Ascending aorta (tissue), 2 donors: ENCODE measurements around the gene MAP7D2. TPM values are rescaled to one million over a fixed set of nuclear protein-coding genes. Genes with fewer than 3 reads are reported as not detected.
A peak's percentile ranks its signal among the peaks of the same experiment; 100 is the strongest.
"Not testable (repeated sequence)": the region's sequence is repeated elsewhere in the genome, so short reads cannot be mapped to it uniquely, and the experiment has no call there.

Source experiments
- DNase-seq, 2 donors: peaks; one replicate each; pipeline ENCODE4 v3.0.0-alpha.2; 2019; ENCODE audit warnings: low spot score in 2 of 2
- H3K27ac ChIP-seq, 2 donors: fragments of 200-600 bp; sonication (generic); one replicate each; pipeline ENCODE4 v1.5.1; 2016 to 2017; ENCODE audit warnings: mild to moderate bottlenecking in 1 of 2
- H3K27me3 ChIP-seq: fragments of 200-600 bp; sonication (generic); one replicate; pipeline ENCODE4 v1.5.1; 2017
- H3K36me3 ChIP-seq, 2 donors: fragments of 200-600 bp; sonication (generic); one replicate each; pipeline ENCODE4 v1.5.1; 2016
- H3K4me1 ChIP-seq, 2 donors: fragments of 200-600 bp; sonication (generic); one replicate each; pipeline ENCODE4 v1.5.1; 2016 to 2017; ENCODE audit warnings: mild to moderate bottlenecking in 1 of 2
- H3K4me3 ChIP-seq, 2 donors: fragments of 200-600 bp; sonication (generic); one replicate each; pipeline ENCODE4 v1.5.1; 2016 to 2017; ENCODE audit warnings: mild to moderate bottlenecking in 1 of 2
- H3K9me3 ChIP-seq, 2 donors: fragments of 200-600 bp; sonication (generic); one replicate each; pipeline ENCODE4 v1.5.1; 2016
- intact Hi-C: fragments of 100-400 bp; cut with DNase I; formaldehyde crosslinking; loops from one replicate; pipeline ENCODE4 v1.15.1; 2023
- total RNA-seq: library from RNA; depleted of rRNA; stranded (reverse); fragments of >200 nt; gene quantifications from one replicate; pipeline ENCODE4 v1.1.0, GENCODE V29; 2016
- TF ChIP-seq, protein P1 (sequence below), 3 experiments: fragments of 200-600 bp in 2 of 3; fragments of 450-650 bp in 1 of 3; sonication (generic) in 2 of 3; IDR thresholded peaks; one replicate each; pipeline ENCODE4 v1.5.1; 2016 to 2019; ENCODE audit warnings: antibody characterized with exemption in 3 of 3, mild to moderate bottlenecking in 1 of 3, moderate library complexity in 1 of 3

The MAP7D2 gene
- total RNA-seq, 1 donor from 2014 or later = not detected

- TF ChIP-seq, protein P1, sequence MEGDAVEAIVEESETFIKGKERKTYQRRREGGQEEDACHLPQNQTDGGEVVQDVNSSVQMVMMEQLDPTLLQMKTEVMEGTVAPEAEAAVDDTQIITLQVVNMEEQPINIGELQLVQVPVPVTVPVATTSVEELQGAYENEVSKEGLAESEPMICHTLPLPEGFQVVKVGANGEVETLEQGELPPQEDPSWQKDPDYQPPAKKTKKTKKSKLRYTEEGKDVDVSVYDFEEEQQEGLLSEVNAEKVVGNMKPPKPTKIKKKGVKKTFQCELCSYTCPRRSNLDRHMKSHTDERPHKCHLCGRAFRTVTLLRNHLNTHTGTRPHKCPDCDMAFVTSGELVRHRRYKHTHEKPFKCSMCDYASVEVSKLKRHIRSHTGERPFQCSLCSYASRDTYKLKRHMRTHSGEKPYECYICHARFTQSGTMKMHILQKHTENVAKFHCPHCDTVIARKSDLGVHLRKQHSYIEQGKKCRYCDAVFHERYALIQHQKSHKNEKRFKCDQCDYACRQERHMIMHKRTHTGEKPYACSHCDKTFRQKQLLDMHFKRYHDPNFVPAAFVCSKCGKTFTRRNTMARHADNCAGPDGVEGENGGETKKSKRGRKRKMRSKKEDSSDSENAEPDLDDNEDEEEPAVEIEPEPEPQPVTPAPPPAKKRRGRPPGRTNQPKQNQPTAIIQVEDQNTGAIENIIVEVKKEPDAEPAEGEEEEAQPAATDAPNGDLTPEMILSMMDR (IDR thresholded peaks at IDR 0.05) = no peak
Measured at GRCh38 chrX:20128670-20129069, 12.0 kb upstream of the MAP7D2 start.

GRCh38 chrX:20127440-20127839 is 10.7 kb upstream of the MAP7D2 start:
- H3K4me1 ChIP-seq, DNase-seq, H3K9me3 ChIP-seq, H3K27me3 ChIP-seq, H3K27ac ChIP-seq, H3K4me3 ChIP-seq: not testable (repeated sequence)
- peaks cover 26 to 48% of the 10 kb centered on the region in 2 donors for H3K36me3 ChIP-seq
- intact Hi-C loops = loop anchor here (10.0 kb wide), 1 partner anchor 223 kb away; no protein-coding TSS in a partner anchor
- TF ChIP-seq, protein P1 (IDR thresholded peaks at IDR 0.05) = peak in 2 of 3 experiments; percentile 33 to 47

More at GRCh38 chrX:20128670-20129069, 12.0 kb upstream of the MAP7D2 start:
- Histone ChIP-seq H3K36me3 (peaks cover 37 to 60% of the 10 kb centered on the region in 2 donors), H3K4me3 (no peak overlapping the region), H3K4me1 (no peaks in the 10 kb centered on the region), H3K9me3 (no peaks in the 10 kb centered on the region), H3K27me3 (no peaks in the 10 kb centered on the region), H3K27ac (no peak overlapping the region)
- no peak for DNase-seq
- intact Hi-C loops = loop anchor here (10.0 kb wide), 1 partner anchor 224 kb away; no protein-coding TSS in a partner anchor

DNA sequence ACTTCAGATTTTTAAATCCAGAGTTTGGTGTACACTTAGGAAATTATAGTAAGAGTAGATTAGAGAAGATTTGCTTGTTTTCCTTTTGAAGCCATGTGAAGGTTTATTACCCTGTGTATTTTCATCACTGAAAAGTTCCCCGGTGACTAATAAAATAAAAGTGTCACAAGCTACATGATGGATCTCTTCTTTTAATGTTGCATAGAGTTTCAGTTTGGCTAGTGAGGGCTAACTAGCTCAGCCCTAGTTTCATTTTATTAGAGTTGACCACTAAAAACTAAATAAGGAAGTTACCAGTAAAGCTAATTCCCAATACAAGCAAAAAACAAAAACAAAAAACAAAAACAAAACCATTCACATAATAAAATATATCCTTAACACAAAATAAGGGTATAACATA is 10.1 kb upstream of the MAP7D2 start:
- H3K4me1 ChIP-seq, H3K27me3 ChIP-seq, DNase-seq, H3K9me3 ChIP-seq, H3K4me3 ChIP-seq, H3K27ac ChIP-seq: not testable (repeated sequence)
- H3K36me3 ChIP-seq = peaks cover 24 to 42% of the 10 kb centered on the region in 2 donors
- intact Hi-C loops = loop anchor here (10.0 kb wide), 1 partner anchor 222 kb away; no protein-coding TSS in a partner anchor

GRCh38 chrX:20124964-20125363 is 8.3 kb upstream of the MAP7D2 start:
- Histone ChIP-seq H3K27ac (no peak overlapping the region), H3K36me3 (peaks cover 9 to 23% of the 10 kb centered on the region in 2 donors), H3K27me3 (no peaks in the 10 kb centered on the region), H3K4me3 (no peak overlapping the region), H3K4me1 (no peaks in the 10 kb centered on the region), H3K9me3 (no peaks in the 10 kb centered on the region)
- intact Hi-C loops = loop anchor here (10.0 kb wide), 1 partner anchor 220 kb away; no protein-coding TSS in a partner anchor
- DNase-seq = no peak
- TF ChIP-seq, protein P1 (IDR thresholded peaks at IDR 0.05) = no peak

- TF ChIP-seq, protein P1 (IDR thresholded peaks at IDR 0.05) = no peak
- H3K9me3 ChIP-seq = no peaks in the 10 kb centered on the region
- intact Hi-C loops = no loop called here
Measured at GRCh38 chrX:20118065-20118824, 1.5 kb upstream of the MAP7D2 start.

GRCh38 chrX:20116087-20116576 is 575 bp downstream of the MAP7D2 start:
- no peak for DNase-seq
- H3K4me1 ChIP-seq = no peaks in the 10 kb centered on the region
- peaks cover 5% of the 10 kb centered on the region for H3K27me3 ChIP-seq
- no peak overlapping the region for H3K27ac ChIP-seq
- H3K9me3 ChIP-seq = no peaks in the 10 kb centered on the region
- intact Hi-C loops = no loop called here
- TF ChIP-seq, protein P1 (IDR thresholded peaks at IDR 0.05) = no peak
- peak overlapping the region; percentile 39 to 42 for H3K4me3 ChIP-seq
- no peaks in the 10 kb centered on the region for H3K36me3 ChIP-seq

More at GRCh38 chrX:20118065-20118824, 1.5 kb upstream of the MAP7D2 start:
- H3K27ac ChIP-seq = no peak overlapping the region
- H3K36me3 ChIP-seq = no peaks in the 10 kb centered on the region
- no peak for DNase-seq
- H3K27me3 ChIP-seq = peaks cover 5% of the 10 kb centered on the region
- H3K4me1 ChIP-seq = no peaks in the 10 kb centered on the region
- H3K4me3 ChIP-seq = no peak overlapping the region
